ENCODE measurements around the gene LAMA3.
A peak's percentile ranks its signal among the peaks of the same experiment; 100 is the strongest.

LAMA3 gene

GRCh38 chr18:23971666-23972230, 282.5 kb downstream of the LAMA3 start:
- no peak for TF ChIP-seq Cebpa-rat (IDR thresholded peaks at IDR 0.05)
- H3K36me3 ChIP-seq: no peaks in the 10 kb centered on the region
- H3K9me3 ChIP-seq: peaks cover 11% of the 10 kb centered on the region
- no peak overlapping the region for H3K4me2 ChIP-seq
- H3K4me1 ChIP-seq: peaks cover 40% of the 10 kb centered on the region
- H3K27me3 ChIP-seq: no peaks in the 10 kb centered on the region
- no peak overlapping the region for H3K27ac ChIP-seq
- H4K20me1 ChIP-seq: no peaks in the 10 kb centered on the region
- H3K9ac ChIP-seq: no peak overlapping the region
- H3K4me3 ChIP-seq: no peak overlapping the region

GRCh38 chr18:23972453-23972852, 283.2 kb downstream of the LAMA3 start:
- Histone ChIP-seq H3K4me1 (peaks cover 33% of the 10 kb centered on the region), H3K9me3 (peaks cover 18% of the 10 kb centered on the region), H3K4me2 (no peak overlapping the region), H3K27me3 (no peaks in the 10 kb centered on the region), H3K9ac (no peak overlapping the region), H3K36me3 (no peaks in the 10 kb centered on the region), H3K4me3 (no peak overlapping the region), H4K20me1 (no peaks in the 10 kb centered on the region), H3K27ac (no peak overlapping the region)
- no peak for TF ChIP-seq Cebpa-rat (IDR thresholded peaks at IDR 0.05)

GRCh38 chr18:23977103-23977502, 287.9 kb downstream of the LAMA3 start:
- H3K4me2 ChIP-seq: no peak overlapping the region
- H3K4me3 ChIP-seq: no peak overlapping the region
- TF ChIP-seq Cebpa-rat (IDR thresholded peaks at IDR 0.05): no peak
- H3K4me1 ChIP-seq: peaks cover 13% of the 10 kb centered on the region
- no peak overlapping the region for H3K9ac ChIP-seq
- H3K27me3 ChIP-seq: no peaks in the 10 kb centered on the region
- H3K27ac ChIP-seq: no peak overlapping the region
- H3K9me3 ChIP-seq: peaks cover 21% of the 10 kb centered on the region
- no peaks in the 10 kb centered on the region for H4K20me1 ChIP-seq
- H3K36me3 ChIP-seq: no peaks in the 10 kb centered on the region

GRCh38 chr18:23977719-23978483, 288.6 kb downstream of the LAMA3 start:
- Histone ChIP-seq H4K20me1 (no peaks in the 10 kb centered on the region), H3K4me3 (no peak overlapping the region), H3K27me3 (no peaks in the 10 kb centered on the region), H3K9ac (no peak overlapping the region), H3K36me3 (no peaks in the 10 kb centered on the region), H3K27ac (no peak overlapping the region), H3K4me2 (no peak overlapping the region), H3K9me3 (peaks cover 21% of the 10 kb centered on the region), H3K4me1 (peaks cover 17% of the 10 kb centered on the region)
- no peak for TF ChIP-seq Cebpa-rat (IDR thresholded peaks at IDR 0.05)

GRCh38 chr18:23981369-23981980, 292.2 kb downstream of the LAMA3 start:
- TF ChIP-seq Cebpa-rat (IDR thresholded peaks at IDR 0.05): no peak
- no peak overlapping the region for H3K4me3 ChIP-seq
- H3K4me1 ChIP-seq: peaks cover 17% of the 10 kb centered on the region
- H3K9me3 ChIP-seq: peaks cover 14% of the 10 kb centered on the region
- peak overlapping the region; percentile 55 for H3K4me2 ChIP-seq
- H3K27me3 ChIP-seq: no peaks in the 10 kb centered on the region
- H3K27ac ChIP-seq: no peak overlapping the region
- no peaks in the 10 kb centered on the region for H3K36me3 ChIP-seq
- no peak overlapping the region for H3K9ac ChIP-seq
- H4K20me1 ChIP-seq: no peaks in the 10 kb centered on the region

GRCh38 chr18:23982155-23983079, 293.2 kb downstream of the LAMA3 start:
- no peak overlapping the region for H3K4me3 ChIP-seq
- H3K36me3 ChIP-seq: no peaks in the 10 kb centered on the region
- TF ChIP-seq Cebpa-rat (IDR thresholded peaks at IDR 0.05): no peak
- H3K4me2 ChIP-seq: peak overlapping the region; percentile 55
- peaks cover 6% of the 10 kb centered on the region for H3K9me3 ChIP-seq
- H3K27me3 ChIP-seq: no peaks in the 10 kb centered on the region
- no peak overlapping the region for H3K9ac ChIP-seq
- no peak overlapping the region for H3K27ac ChIP-seq
- H4K20me1 ChIP-seq: no peaks in the 10 kb centered on the region
- H3K4me1 ChIP-seq: peaks cover 17% of the 10 kb centered on the region

GRCh38 chr18:23983112-23983511, 293.9 kb downstream of the LAMA3 start:
- H3K4me2 ChIP-seq: no peak overlapping the region
- H3K4me3 ChIP-seq: no peak overlapping the region
- no peak overlapping the region for H3K27ac ChIP-seq

GRCh38 chr18:23986600-23987359, 297.5 kb downstream of the LAMA3 start:
- Histone ChIP-seq H3K27ac (no peak overlapping the region), H3K9ac (no peak overlapping the region), H3K27me3 (no peaks in the 10 kb centered on the region), H3K4me1 (peaks cover 7% of the 10 kb centered on the region), H3K4me3 (no peak overlapping the region), H4K20me1 (no peaks in the 10 kb centered on the region), H3K4me2 (no peak overlapping the region), H3K36me3 (no peaks in the 10 kb centered on the region), H3K9me3 (no peaks in the 10 kb centered on the region)
- no peak for TF ChIP-seq Cebpa-rat (IDR thresholded peaks at IDR 0.05)

More at GRCh38 chr18:23983112-23983511, 293.9 kb downstream of the LAMA3 start:
- no peak overlapping the region for H3K9ac ChIP-seq
- no peaks in the 10 kb centered on the region for H3K9me3 ChIP-seq
- no peaks in the 10 kb centered on the region for H3K36me3 ChIP-seq
- H3K4me1 ChIP-seq: peaks cover 17% of the 10 kb centered on the region
- H3K27me3 ChIP-seq: no peaks in the 10 kb centered on the region
- H4K20me1 ChIP-seq: no peaks in the 10 kb centered on the region
- TF ChIP-seq Cebpa-rat (IDR thresholded peaks at IDR 0.05): no peak

All from BLaER1 (cell line).